ENCODE measurements around the gene ASB13.
A peak's percentile ranks its signal among the peaks of the same experiment; 100 is the strongest.
"Not testable (repeated sequence)": the region's sequence is repeated elsewhere in the genome, so short reads cannot be mapped to it uniquely, and the experiment has no call there.

ASB13 gene

DNA sequence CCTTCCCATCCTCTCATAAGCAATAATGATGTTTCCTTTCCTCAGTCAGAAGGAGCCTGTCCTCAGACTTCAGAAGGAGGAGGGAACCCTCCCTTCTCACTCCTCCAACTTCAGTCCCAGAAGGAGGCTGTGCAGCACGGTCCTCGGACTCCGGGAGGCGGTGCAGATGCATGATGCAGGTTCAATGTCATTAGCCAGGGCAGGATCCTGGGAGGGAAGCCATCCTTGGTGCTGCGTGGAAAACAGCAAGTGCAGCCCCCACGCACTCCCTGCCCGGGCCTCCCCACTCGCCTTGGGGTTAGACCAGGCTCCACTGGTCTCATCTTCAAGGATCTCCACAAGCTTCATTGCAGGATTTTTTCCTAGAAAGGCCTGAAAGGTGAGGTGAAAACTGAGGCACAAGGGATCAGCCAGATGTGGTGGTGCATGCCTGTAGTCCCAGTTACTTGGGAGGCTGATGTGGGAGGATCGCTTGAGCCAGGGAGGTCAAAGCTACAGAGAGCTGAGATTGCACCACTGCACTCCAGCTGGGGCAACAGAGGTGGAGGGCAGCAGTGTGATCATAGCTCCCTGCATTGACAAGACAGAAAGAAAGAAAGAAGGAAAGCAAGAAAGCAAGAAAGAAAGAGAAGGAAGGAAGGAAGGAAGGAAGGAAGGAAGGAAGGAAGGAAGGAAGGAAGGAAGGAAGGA, 62.0 kb downstream of the ASB13 start:
- DNase-seq = no peak

DNA sequence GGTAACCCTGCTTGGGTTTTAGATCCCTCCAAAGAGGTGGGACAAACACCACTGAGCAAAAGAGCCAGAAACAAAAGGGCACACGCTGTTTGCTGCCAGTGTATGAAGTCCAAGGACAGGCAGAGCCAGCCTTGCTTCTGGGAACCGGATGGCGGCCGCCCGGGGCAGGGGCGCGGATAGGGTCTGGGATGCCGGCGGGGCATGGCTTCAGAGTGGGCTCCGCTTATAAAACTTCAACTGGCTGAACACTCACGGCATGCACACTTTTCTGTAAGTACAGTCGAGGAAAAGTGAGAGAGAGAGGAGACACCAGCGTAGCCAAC, 62.6 kb downstream of the ASB13 start:
- DNase-seq = no peak

DNA sequence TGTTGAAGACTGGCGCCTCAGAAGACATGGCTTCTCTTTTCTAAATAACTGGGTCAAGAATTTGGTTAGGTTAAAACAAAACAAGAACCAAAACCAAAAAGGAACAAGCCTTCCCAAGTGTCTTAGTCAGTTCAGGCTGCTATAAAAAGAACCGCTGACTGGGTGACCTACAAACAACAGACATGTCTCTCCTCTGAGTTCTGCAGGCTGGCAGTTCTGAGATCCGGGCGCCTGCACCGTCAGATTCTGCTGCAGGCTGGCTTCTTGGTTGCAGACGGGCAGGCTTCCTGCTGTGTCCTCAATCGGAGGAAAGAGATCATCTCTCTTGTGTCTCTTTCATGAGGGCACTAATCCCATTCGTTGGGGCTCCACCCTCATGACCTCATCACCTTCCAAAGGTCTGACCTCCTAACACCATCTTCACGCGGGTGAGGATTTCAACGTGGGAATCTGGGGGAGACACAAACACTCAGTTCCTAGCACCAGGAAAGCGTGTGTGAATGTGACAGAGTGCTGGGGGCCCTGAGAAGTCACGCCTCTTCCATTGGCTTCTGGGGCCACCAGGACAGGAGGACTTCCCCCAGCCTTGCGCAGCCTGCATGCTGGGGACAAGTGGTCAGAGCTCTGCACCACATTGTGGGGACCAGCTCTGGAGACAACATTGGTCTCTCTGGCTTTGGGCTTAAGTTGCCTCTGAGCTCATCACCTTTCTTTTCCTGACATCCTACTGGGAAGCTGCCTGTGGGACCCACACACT, 63.1 kb downstream of the ASB13 start:
- DNase-seq = no peak

DNA sequence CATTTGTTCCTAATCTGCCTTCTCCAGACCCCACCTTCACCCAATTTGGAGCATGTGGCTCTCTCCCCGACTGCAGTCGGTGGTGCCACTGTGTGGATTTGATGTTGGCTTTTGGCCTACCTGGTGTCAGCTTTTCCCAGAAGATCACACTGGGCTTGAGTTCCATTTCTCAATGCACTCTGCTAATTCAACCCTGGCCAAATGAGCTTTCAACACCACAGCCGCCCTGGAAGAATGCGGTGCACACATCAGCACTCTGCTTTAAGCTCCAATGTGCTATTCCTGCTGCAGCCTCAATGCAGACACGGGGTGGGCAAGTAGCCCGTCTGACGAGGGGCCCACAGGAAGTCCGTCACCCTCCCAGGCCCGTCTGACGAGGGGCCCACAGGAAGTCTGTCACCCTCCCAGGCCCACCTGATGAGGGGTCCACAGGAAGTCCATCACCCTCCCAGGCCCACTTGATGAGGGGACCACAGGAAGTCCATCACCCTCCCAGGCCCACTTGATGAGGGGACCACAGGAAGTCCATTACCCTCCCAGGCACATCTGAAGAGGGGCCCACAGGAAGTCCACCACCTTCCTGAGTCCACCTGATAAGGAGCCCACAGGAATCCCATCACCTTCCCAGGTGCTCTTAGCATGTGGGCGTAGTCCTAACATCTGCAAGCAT, 64.4 kb downstream of the ASB13 start:
- DNase-seq = no peak

DNA sequence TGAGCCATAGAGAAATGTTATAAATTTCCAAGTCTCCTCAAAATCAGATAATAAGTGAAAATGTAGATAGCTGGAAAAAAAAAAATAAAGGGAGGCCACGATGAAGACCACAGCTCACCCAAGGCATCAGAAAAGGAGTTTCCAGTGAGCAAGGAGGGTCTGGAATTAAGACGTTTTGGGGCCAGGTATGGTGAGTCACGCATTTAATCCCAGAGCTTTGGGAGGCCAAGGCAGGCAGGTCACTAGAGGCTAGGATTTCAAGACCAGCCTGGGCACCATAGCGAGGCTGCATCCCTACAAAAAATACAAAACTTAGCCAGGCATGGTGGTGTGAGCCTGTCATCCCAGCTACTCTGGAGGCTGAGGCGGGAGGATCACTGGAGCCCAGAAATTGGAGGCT, 65.5 kb downstream of the ASB13 start:
- no peak for DNase-seq

DNA sequence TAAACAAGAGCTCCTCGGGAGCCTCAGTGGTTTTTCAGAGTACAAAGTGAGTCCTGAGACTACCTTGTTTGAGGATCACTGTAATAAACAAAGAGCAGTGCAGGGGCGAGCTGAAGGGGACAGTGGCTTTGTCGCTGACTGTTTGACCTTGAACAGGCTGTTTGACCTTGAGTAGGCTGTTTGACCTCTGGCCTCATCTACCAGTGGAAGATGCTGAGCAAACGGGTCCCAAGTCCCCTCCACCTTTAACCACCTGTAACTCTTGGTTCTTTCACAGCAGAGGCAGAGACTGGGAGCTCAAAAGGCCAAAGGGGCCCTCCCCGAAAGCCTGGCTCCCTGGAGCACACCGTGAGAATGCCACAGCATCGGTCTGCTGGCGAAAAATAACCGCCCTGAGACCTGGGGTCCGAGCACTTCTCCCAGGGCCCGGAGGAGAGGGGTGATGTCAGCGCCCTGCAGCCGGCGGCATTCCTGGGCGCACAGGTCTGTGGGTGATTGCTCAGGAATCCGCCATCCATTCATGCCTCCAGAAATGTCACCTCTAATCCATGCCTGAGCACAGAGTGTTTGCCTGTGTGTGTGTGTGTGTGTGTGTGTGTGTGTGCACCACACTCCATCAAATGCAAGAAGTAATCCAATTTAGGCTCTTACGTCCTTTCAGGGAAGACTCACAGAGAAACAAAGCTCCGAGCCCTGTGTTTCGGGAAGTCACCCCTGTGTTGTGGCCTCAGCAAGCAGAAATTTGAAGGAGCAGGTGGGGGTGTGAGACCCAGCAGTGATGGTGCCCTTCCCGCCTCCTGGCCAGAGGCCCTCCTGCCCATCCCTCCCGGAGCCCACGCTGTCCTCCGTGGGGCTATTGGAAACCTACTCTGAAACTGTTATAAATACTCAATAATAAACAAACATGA, 66.5 kb downstream of the ASB13 start:
- no peak for DNase-seq

DNA sequence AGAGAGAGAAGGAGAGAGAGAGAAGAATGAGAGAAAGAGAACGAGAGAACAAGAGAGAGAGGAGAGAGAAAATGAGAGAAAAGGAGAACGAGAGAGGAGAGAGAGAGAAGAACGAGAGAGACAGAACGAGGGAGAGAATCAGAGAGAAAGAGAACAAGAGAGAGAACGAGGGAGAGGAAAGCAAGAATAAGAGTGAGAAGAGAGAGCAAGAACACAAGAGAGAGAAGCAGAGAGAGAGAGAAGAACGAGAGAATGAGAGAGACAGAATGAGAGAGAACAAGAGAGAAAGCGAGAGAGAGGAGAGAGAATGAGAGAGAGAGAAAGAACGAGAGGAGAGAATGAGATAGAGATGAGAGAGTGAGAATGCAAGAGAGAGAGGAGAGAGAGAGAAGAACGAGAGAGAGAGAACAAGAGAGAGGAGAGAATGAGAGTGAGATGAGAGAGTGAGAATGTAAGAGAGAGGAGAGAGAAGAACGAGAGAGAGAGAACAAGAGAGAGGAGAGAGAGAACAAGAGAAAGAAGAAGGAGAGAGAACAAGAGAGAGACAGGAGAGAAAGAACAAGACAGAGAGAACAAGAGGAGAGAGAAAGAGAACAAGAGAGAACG, 68.2 kb downstream of the ASB13 start:
- no peak for DNase-seq

DNA sequence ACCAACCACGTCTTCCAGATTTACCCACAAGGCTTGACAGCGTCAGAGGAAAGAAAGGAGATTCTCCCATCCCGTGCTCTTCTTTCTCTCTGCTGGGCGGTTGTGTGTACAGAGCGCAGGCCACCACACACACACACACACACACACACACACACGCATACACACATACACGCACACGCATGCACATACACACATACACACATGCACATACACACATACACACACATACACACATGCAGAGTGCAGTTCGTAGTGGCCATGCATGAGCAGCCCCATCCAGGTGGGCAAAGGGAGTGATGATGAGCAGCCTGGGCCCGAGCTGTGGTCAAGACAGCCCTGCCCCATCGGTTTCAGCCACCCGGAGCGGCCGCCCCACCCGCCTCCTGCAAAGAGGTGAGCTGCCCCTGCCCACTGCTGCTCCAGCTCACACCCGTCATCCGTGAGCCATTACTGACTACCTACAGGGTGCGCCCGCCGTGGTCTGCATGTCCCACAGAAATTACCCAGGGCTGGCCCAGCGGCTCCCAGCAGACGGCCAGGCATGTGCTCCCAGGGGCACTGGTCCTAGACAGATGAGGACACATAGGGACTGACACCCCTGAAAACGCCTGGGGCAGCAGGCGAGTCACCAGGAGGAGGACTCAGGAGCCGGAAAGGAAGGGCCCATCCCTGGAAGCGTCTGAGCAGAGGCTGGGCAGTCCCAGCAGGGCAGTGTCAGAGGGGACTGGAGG, 69.6 kb downstream of the ASB13 start:
- DNase-seq = no peak

DNA sequence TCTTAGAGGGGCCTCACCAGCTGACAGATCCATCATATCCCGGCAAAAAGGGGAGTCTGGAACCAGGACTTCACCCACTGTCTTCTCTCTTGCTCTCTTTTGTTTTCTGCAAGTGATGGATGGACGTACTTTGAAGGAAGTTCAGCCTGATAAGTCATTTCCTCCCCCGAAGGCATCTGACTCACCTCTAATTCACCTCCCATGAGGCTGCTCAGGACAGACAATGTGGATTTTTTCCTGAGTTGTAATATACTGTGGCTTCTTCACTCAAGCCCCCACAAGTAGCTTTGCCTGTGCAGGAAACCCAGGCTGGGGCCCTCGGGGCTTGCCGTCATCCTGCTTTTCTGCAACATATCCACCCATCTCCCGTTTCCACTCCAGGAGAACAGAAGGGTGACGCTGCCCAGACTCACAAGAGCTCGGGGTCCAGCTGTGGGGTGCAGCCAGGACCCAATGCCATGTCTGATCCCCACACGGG, 70.4 kb downstream of the ASB13 start:
- peak; percentile 10 to 67 for DNase-seq

DNA sequence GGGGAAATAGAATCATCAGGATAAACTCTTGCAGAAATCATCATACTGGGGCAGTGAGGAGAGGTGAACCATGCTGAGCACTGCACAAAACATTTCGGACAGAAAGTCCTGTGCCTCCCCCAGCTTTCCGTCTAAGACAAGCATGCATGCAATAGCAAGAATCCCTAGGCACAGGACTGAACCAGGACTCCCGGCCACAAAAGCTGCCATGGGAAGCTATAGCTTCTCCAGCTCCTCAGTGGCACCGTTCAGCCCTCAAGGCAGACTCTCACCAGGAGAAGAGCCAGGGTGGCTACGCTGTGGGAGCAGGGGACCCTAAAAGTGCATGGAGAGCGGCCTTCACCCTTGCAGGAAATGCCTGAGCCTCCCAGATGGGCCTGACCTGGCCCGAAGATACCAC, 70.8 kb downstream of the ASB13 start:
- DNase-seq = no peak

DNA sequence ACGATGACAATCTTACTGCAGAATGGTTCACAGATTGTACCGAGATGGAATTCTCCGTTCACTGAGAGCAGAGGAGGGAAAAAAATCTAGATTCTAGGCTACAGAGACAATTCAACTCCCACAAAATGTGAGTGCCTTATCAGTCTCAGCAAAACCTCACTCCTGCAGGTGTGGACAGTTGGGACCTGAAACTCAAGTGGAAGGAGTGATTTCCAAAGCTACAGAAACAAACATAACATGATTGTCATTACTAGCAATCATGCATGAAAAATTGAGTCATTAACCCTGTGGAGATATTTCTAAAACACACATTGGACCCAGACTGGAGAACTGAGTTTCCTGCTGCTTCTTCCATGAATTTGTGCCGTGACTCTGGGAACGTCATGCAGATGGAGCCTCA, 71.3 kb downstream of the ASB13 start:
- no peak for DNase-seq

DNA sequence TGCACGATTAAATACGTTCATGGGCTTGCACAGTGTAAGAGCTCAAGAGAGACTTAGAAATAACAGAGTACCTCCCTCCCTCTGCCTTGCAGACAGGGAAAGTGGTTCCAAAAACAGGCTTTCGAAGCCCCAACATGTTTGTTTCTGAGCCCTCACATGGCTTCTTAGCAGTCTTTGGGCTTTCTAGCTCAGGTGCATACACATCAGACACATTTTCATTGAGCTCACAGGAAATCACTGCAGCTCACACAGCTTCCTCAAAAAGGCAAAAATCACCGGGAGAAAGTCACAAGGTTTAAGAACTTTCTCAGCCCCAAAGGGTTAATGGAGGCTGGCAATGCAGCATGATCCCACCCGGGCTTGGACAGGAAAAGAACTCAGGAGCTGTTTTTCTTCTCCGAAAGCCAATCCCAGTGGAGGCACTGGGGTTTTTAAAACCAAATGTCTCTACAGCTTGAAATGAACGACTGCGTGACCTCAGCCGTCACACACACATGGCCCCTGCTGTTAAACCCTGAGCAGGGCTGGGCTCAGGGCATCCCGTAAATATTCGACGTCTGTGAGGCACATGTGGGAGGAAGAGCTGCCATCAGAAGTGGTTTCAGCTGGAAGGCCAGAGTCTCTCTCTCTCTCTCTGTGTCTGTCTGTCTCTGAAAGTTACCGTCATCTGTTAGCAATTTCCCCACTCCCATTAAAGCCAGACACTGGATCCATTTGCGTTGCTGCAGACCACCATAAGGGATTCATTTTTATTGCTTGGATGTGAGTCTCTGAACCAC, 71.9 kb downstream of the ASB13 start:
- DNase-seq = no peak

DNA sequence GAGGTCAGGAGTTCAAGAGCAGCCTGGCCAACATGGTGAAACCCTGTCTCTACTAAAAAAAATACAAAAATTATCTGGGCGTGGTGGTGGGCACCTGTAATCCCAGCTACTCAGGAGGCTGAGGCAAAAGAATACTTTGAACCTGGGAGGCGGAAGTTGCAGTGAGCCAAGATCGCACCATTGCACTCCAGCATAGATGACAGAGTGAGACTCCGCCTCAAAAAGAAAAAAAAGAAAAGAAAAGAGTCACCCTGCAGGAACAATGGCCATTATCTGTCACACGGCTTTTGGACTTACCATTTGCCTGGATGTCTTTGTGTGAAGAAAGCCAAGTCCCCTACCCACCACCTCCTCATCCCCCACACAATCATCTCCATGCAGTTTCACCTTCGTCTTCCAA, 73.0 kb downstream of the ASB13 start:
- DNase-seq = not testable (repeated sequence)

DNA sequence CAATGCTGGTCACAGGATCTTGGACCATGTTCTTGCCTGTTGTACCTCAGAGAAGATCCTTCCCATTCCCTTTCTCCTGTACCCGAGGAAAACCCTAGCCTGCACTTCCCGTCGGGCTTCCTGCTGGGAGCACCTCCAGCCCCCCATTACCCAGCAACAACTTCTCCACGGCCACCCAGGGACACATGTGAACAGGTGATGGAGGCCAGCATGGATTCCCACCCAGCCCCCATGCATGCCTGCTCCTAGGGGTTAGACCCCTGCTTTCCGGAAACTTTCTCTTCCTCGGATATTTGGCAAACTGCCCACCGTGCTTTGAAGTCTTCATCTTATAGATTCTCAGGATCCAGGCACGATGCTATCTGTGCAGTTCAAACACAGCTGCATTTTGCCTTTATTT, 74.3 kb downstream of the ASB13 start:
- no peak for DNase-seq

DNA sequence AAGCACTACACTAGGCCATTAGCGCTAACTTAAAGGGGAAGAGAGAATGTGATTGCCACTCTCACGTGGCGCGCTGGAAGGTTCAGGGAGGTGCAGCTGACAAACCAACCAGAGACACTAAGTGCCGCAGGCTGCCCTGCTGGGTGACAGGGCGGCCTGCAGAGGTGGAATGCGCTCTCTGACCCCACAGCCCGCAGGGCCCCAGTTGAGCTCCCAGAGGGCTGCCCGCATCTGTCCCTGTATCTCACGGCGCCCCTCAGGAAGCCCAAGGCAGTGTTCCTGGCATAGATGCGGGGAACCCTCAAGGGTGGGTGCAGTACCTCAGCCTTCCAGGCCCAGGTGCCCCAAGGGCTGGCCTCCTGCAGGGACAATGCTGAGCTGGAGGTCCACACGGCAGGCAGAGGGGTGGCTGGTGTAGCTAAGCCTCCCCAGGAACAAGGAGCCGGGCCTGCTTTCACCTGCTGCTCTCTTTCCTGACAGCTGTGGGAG, 75.0 kb downstream of the ASB13 start:
- DNase-seq = no peak

DNA sequence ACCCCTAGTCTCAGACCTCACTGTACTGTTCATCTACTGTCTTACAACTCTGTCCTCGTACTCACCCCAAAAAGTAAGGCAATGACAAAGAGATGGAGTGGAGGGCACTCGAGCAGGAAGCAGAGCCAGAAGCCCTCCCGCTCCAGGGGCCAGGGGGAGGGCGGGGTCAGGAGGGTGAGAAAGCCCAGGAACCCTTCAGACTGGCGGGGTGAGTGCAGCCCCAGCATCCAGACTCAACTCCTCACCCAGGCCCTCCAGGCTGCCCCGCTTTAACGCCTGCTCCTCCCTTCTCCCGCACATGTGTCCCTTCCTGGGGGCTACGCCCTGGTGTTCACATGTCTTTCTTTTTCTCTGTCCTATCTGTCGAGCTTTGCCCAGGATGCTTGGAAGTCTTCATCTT, 75.6 kb downstream of the ASB13 start:
- DNase-seq = no peak

DNA sequence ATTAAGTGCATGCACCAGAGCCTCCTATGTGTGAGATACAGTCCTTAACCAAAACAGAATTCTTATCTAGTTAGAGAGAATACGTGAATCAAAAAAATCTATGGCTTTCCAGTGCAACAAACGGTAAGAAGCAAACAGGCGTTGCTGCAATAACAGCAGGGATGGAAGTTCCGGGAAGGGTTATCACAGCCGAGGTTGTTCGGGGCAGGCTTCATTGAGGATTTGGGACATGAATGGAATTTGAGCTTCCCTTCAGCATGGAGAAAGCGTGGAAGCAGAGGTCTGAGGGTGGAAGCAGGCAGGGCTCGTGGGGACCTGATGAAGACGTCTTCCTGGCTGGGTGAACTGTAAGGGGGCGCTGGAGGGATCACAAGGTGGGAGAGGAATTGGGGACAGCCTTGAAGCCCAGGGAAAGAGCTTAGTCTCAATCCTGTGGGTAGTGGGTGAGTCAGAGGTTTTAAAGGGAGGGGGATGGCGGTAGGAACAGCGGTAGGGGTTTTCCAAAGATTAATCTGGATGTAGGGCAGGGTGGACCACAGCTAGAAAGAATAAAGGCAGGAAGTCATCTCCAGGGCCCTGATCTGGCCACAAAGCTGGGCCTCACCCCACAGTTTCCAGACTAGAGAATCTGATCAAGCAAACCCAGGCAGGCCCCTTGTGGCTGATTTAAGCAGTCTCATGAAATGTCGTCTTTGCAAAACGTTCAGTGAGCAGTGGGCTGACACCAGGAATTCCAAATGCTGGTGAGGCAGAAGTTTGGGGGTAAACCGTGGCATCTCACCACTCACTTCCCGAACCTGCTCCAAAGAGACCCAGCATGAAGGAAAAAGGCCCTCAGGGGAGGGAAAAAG, 76.5 kb downstream of the ASB13 start:
- no peak for DNase-seq

DNA sequence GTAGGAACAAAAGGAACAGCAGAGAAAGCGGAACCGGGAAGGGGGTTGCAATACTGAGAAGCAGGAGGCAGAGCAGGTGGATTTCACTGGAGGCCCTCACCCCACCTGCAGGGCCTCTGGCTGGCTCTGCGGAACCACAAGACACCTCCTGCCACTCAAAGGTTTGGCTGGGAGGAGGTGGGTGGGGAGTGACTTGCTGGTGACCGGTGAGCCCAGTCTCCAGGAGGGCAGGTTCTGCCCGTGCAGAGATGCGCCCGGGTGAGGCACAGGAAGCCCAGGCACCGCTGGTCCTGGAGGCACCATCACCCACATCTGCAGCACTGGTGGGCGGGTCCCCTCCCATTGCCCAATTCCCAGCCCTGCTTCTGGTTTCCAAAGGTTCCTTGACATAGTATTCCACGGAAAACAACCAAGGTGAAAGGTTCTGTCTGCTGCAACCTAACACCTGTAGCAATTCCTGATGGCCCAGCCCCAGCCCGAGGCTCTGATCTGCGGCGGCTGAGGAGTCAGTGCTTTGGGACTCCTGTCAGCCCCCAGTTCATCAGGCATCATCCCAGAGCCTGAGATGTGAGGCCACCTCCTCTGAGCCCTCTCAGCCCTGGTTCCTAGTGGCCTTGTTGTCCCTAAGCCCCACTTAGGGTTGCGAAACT, 77.3 kb downstream of the ASB13 start:
- no peak for DNase-seq
